Measurements from ENCODE around the gene PLAU.
A peak's percentile ranks its signal among the peaks of the same experiment; 100 is the strongest.
"Not testable (repeated sequence)": the region's sequence is repeated elsewhere in the genome, so short reads cannot be mapped to it uniquely, and the experiment has no call there.

The PLAU gene

DNA sequence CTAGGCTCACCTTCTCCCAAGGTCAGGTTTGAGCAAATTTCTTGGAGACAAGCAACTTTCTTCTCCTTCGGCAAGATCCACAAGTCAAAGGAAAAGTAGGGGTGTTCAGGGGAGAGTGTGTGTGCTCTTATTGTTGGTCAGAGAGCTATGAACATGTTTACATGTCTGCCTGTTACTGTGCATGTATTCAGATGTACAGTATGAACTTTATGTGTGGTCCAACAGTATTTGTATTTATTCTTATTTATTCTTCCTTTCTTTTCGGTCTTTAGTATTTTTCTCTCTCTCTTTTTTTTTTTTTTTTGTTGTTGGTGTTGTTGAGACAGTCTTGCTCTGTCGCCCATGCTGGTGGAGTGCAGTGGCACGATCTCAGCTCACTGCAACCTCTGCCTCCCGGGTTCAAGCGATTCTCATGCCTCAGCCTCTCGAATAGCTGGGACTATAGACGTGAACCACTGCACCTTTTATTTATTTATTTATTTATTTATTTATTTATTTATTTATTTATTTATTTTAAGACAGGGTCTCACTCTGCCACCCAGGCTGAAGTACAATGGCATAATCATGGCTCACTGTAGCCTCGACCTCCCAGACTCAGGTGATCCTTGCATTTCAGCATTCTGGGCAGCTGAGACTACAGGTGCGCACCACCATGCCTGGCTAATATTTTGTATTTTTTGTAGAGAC is 38.2 kb downstream of the PLAU start:
- Mint-ChIP-seq H3K9me3 (no peaks in the 10 kb centered on the region), H3K36me3 (ENCODE audit: low read depth) (no peaks in the 10 kb centered on the region), H3K4me3 (no peak overlapping the region), H3K27ac (no peak overlapping the region), H3K4me1 (ENCODE audit: low read depth) (peaks cover 16% of the 10 kb centered on the region), H3K27me3 (peaks cover 1% of the 10 kb centered on the region)
- intact Hi-C loops (cut with micrococcal nuclease) = no loop called here

DNA sequence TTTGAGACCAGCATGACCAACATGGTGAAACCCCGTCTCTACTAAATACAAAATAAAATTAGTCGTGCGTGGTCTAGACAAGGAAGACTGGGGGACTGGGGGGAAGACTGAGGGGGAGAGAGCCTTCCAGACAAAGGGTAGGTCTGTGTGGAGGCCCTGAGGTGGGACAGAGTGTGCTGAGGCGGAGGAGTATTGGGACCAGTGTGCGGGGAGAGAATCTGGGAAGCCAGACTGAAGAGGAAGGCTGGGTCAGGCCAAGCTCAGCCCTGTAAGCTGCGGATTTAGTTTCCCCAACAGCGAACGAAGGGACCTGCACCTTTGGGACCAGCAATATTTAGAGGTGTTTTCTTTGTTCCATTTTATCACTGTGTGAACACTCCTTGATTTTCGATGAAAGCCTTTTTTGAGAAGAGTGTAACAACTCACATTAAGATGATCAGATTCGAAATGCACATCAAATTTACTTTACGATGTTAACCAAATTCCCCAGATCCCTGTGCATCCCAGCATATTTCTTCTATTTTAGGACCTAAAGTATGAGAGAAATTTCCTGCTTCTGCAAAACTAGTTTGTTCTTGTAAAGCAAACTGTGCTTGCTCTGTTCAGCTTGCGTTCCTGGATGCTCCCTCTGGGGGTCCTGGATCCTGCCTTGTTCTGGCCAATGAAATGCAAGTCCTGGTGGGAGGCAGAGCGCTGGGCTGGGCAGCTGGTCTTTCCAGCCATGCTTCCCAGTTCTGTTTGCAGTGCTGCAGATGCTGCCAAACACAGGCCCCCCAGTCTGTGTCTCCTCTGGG is 39.4 kb downstream of the PLAU start:
- Mint-ChIP-seq H3K4me3 (no peak overlapping the region), H3K9me3 (no peaks in the 10 kb centered on the region), H3K27me3 (peaks cover 1% of the 10 kb centered on the region), H3K27ac (no peak overlapping the region), H3K36me3 (ENCODE audit: low read depth) (no peaks in the 10 kb centered on the region), H3K4me1 (ENCODE audit: low read depth) (peaks cover 18% of the 10 kb centered on the region)
- intact Hi-C loops (cut with micrococcal nuclease) = no loop called here

DNA sequence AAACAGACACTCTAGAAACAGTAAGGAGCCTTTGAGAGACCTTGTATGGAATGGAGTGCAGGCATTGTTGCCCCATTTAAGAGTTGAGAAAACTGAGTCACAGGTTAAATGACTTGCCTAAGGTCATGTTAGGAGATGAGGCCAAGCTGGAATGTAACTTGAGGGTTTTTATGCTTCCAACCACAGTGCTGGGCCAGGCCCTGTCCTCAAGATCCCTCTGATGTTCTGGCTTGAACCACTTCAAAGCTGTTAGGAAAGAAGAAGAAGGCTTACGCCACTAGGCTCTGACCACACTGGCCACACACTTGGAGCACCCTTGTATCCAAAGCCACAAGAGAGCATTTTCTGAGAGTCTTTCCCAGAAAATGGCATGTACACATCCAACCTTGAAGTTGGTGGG is 42.7 kb downstream of the PLAU start:
- no peak overlapping the region for H3K4me3 Mint-ChIP-seq
- H3K4me1 Mint-ChIP-seq (ENCODE audit: low read depth) = peaks cover 43% of the 10 kb centered on the region
- H3K36me3 Mint-ChIP-seq (ENCODE audit: low read depth) = no peaks in the 10 kb centered on the region
- H3K27ac Mint-ChIP-seq = peak overlapping the region; percentile 10
- no peaks in the 10 kb centered on the region for H3K9me3 Mint-ChIP-seq
- intact Hi-C loops (cut with micrococcal nuclease) = no loop called here
- no peaks in the 10 kb centered on the region for H3K27me3 Mint-ChIP-seq

DNA sequence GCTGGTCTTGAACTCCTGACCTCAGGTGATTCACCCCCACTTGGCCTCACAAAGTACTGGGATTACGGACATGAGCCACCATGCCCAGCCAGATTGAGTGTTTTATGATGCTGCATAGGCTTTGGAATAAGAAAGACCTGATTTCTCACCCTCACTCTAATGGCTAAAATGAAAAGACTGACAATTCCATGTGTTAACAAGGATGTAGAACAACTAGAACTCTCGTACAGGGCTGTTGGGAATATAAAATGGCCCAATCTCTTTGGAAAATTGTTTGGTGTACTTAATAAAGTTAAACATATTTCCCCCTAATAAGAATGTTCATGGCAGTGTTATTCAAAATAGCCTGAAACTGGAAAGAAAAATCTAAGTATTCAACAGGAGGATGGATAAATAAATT is 43.8 kb downstream of the PLAU start:
- H3K4me3 Mint-ChIP-seq = no peak overlapping the region
- intact Hi-C loops (cut with micrococcal nuclease) = no loop called here
- no peak overlapping the region for H3K27ac Mint-ChIP-seq
- H3K36me3 Mint-ChIP-seq (ENCODE audit: low read depth) = no peaks in the 10 kb centered on the region
- H3K9me3 Mint-ChIP-seq = no peaks in the 10 kb centered on the region
- H3K27me3 Mint-ChIP-seq = no peaks in the 10 kb centered on the region
- H3K4me1 Mint-ChIP-seq (ENCODE audit: low read depth) = peaks cover 54% of the 10 kb centered on the region

DNA sequence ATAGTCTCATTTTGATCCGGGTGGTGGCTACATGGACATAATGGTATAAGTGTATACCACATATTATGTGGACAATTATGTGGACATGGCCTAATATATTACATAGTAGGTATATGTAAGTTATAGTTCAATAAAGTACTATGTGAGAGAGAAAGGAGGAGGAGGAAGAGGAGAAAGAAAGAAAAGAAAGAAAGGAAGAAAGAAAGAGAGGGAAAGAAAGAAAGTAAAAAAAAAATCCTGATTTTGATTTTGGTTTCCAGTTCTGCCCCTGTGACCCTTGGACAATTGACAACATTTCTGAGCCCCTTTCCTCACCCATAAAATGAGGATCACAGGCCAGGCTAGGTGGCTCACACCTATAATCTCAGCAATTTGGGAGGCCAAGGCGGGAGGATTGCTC is 44.8 kb downstream of the PLAU start:
- intact Hi-C loops (cut with micrococcal nuclease) = loop anchor here (2.0 kb wide), 2 partner anchors 43 to 47 kb away; partner anchors contain the start of gene VCL
- Mint-ChIP-seq H3K9me3 (no peaks in the 10 kb centered on the region), H3K27me3 (no peaks in the 10 kb centered on the region), H3K27ac (peak overlapping the region; percentile 96), H3K4me3 (no peak overlapping the region), H3K4me1 (ENCODE audit: low read depth) (peaks cover 61% of the 10 kb centered on the region), H3K36me3 (ENCODE audit: low read depth) (no peaks in the 10 kb centered on the region)

DNA sequence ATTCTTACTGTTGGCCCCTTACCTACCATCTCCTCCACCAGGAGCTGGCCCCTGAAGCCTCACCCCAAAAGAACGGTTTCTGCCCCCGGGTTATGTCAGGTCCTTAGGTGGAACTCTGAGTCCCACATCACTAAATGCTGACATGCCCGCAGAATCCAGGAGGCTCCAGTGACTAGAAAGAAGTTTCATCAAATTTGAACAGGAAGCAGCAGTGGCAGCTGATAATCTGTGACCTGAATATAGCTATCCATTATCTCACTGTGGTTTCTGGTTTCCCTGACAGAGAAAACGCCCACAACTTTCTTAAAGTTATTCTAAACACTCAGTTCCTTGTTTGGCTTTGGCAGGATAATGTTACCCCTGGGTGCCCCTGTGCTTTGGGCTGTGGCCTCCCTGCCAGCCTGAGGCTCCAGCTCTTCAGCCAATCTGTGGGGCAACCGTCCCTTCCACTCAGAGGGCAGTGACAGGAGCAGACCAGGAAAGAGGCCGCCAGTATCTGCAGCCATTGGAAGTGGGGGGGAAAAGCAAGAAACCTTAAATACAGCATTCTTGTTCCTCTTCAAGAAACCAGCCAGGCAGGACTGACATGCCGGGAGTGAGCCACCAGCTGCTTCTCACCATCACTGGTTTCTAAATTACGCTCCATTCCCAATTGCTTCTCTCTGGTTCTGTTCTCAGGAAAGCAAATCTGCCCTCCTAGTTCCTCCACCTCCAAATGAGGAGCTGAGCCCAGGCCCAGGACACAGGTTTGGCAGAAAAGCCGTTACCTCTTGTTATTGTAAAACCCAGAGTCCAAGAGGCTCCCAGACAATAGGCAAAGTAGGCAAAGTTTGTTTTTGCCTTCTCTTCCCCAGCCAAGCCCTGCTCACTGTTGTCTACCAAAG is 45.8 kb downstream of the PLAU start:
- H3K27ac Mint-ChIP-seq = peak overlapping the region; percentile 96
- no peaks in the 10 kb centered on the region for H3K9me3 Mint-ChIP-seq
- H3K4me3 Mint-ChIP-seq = peak overlapping the region; percentile 55
- no peaks in the 10 kb centered on the region for H3K36me3 Mint-ChIP-seq (ENCODE audit: low read depth)
- peaks cover 61% of the 10 kb centered on the region for H3K4me1 Mint-ChIP-seq (ENCODE audit: low read depth)
- intact Hi-C loops (cut with micrococcal nuclease) = loop anchor here (2.0 kb wide), 2 partner anchors 42 to 48 kb away; partner anchors contain the start of gene VCL
- no peaks in the 10 kb centered on the region for H3K27me3 Mint-ChIP-seq

DNA sequence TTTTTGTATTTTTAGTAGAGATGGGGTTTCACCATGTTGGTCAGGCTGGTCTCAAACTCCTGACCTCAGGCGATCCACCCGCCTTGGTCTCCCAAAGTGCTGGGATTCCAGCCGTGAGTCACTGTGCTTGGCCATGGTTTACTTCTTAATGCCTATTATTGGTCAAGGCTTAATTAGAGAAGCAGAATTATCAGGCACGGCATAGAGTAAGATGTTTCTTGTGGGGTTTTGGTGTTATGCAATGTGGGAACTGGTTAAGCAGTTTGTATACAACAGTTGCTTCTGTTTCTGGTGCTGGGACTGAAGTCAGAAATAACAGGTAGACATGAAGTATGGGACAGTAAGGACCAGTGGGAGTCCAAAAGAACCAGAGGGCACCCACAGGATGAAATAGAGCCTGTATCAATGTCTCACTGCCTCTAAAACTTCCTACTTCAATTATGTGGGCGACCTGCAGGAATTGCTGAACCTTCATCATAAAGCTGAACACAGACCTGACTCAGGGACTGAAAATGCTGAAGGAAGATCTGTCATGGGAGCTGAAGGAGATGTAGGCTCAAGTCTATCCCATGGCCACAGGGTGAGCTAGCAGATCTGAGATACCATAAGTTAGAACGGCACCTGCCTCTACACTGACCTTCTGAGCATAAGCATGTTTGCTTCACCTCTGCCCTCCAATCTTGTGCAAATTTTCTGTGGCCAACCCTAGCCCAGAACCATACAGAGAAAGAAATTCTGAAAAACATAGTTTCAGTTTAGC is 48.7 kb downstream of the PLAU start:
- H3K9me3 Mint-ChIP-seq = no peaks in the 10 kb centered on the region
- intact Hi-C loops (cut with micrococcal nuclease) = no loop called here
- H3K27me3 Mint-ChIP-seq = no peaks in the 10 kb centered on the region
- no peak overlapping the region for H3K4me3 Mint-ChIP-seq
- H3K27ac Mint-ChIP-seq = peak overlapping the region; percentile 96
- H3K36me3 Mint-ChIP-seq (ENCODE audit: low read depth) = no peaks in the 10 kb centered on the region
- peaks cover 56% of the 10 kb centered on the region for H3K4me1 Mint-ChIP-seq (ENCODE audit: low read depth)

DNA sequence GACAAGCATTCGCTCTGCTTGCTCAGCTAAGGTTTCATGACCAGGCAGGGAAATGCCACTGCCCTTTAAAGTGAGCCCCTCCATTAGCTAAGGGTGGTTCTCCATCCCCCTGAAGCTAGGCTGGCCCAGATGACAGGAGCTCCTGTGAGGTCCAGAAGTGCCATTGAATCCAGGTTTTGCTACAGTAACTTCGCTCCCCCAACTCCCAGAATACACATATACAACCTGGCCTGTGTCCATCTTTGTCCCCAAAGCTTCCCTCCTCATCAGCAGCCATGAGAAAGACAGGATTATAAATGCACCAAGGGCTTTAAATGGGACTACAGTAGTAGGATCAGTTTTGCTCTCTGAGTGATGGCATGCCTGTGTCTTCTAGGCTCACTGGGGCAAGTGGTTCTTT is 51.5 kb downstream of the PLAU start:
- Mint-ChIP-seq H3K4me3 (no peak overlapping the region), H3K36me3 (ENCODE audit: low read depth) (no peaks in the 10 kb centered on the region), H3K27ac (no peak overlapping the region), H3K9me3 (no peaks in the 10 kb centered on the region), H3K27me3 (no peaks in the 10 kb centered on the region), H3K4me1 (ENCODE audit: low read depth) (peaks cover 54% of the 10 kb centered on the region)
- intact Hi-C loops (cut with micrococcal nuclease) = no loop called here

DNA sequence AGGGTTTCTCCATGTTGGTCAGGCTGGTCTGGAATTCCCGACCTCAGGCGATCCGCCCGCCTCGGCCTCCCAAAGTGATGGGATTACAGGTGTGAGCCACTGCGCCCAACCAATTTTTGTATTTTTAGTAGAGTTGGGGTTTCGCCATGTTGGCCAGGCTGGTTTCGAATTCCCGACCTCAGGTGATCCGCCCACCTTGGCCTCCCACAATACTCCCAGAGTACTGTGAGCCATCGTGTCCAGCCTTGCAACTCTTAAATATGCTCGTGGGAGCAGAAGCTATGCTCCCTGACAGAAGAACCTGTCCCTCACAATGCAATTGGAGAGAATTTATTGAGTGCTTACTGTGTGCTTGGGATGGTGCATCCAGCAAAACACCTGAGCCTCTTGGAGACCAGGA is 52.6 kb downstream of the PLAU start:
- intact Hi-C loops (cut with micrococcal nuclease); H3K27me3 Mint-ChIP-seq; H3K36me3 Mint-ChIP-seq (ENCODE audit: low read depth); H3K9me3 Mint-ChIP-seq; H3K4me3 Mint-ChIP-seq; H3K27ac Mint-ChIP-seq: not testable (repeated sequence)
- peaks cover 55% of the 10 kb centered on the region for H3K4me1 Mint-ChIP-seq (ENCODE audit: low read depth)

DNA sequence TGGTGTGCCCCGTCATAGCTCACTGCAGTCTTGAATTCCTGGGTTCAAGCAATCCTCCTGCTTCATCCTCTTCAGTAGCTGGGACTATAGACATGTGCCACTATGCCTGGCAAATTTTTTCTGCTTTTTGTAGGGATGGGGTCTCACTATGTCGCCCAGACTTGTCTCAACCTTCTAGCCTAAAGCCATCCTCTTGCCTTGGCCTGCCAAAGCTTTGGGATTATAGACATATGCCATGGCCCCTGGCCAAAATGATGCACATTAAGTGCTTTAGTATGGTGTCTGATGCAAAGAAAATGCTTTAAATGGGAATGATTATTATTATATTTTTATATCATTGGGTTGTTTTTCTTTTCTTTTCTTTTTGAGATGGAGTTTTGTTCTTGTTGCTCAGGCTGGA is 53.8 kb downstream of the PLAU start:
- Mint-ChIP-seq H3K4me3 (no peak overlapping the region), H3K36me3 (ENCODE audit: low read depth) (no peaks in the 10 kb centered on the region), H3K9me3 (no peaks in the 10 kb centered on the region), H3K4me1 (ENCODE audit: low read depth) (peaks cover 52% of the 10 kb centered on the region), H3K27me3 (no peaks in the 10 kb centered on the region), H3K27ac (no peak overlapping the region)
- intact Hi-C loops (cut with micrococcal nuclease) = no loop called here

DNA sequence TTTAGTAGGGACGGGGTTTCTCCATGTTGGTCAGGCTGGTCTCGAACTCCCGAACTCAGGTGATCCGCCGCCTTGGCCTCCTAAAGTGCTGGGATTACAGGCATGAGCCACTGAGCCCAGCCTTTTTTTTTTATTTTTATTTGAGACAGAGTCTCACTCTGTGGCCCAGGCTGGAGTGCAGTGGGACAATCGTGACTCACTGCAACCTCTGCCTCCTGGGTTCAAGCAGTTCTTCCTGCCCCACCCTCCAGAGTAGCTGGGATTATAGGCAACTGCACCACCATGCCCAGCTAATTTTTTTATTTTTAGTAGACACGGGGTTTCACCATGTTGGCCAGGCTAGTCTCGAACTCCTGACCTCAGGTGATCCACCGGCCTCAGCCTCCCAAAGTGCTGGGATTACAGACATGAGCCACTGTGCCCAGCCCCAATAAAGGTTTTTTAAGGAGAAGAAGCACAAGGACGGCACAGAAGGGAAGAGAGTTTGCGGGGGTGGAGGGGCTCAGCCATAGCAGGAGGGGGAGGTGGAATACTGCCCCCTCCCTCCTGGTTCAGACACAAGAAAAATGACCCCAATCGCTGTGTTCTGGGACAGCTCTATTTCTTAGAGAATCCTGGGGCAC is 54.4 kb downstream of the PLAU start:
- H3K9me3 Mint-ChIP-seq; H3K4me3 Mint-ChIP-seq; H3K36me3 Mint-ChIP-seq (ENCODE audit: low read depth); intact Hi-C loops (cut with micrococcal nuclease); H3K27me3 Mint-ChIP-seq: not testable (repeated sequence)
- peak overlapping the region; percentile 78 for H3K27ac Mint-ChIP-seq
- peaks cover 46% of the 10 kb centered on the region for H3K4me1 Mint-ChIP-seq (ENCODE audit: low read depth)

DNA sequence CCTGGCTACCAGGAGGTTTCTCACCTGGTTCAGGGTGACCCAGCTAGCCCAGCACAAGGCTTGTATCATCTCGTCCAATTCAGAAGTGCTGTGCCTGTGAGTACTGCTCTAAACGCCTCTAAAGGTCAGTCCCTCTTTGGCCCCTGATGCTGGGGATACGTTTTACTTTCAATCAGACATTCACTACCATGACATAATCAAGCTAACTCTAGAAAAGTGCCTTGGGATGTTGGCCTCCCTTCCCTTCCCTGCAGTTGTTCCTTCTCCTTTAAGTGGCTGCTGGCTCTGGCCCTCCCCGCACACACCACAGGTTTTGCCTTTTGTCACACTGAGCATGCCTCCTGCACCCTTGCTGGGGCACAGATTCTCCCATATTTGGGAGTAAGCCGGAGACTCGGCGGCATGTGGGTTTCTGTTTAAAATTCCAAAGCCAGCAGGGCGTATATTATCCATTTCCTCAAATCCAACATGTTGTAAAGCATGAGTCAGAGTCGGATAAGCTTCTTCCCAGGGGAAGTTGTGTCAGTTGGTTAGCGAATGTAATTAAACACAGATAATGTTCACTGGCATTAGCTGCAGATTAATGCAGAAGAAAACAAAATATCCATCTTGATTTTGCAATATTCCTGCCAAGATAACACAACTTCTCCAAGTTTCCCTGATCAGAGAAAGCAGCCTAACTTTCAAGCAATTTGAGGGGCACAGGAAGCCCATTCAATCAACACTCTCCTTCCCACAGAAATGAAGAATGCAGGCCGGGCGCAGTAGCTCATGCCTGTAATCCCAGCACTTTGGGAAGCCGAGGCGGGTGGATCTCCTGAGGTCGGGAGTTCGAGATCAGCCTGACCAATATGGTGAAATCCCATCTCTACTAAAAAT is 55.2 kb downstream of the PLAU start:
- peak overlapping the region; percentile 45 for H3K4me3 Mint-ChIP-seq
- H3K27ac Mint-ChIP-seq = peak overlapping the region; percentile 78

More for the DNA sequence above, 55.2 kb downstream of the PLAU start:
- intact Hi-C loops (cut with micrococcal nuclease) = no loop called here
- Mint-ChIP-seq H3K36me3 (ENCODE audit: low read depth) (no peaks in the 10 kb centered on the region), H3K4me1 (ENCODE audit: low read depth) (peaks cover 45% of the 10 kb centered on the region), H3K27me3 (no peaks in the 10 kb centered on the region), H3K9me3 (no peaks in the 10 kb centered on the region)
